Vagina (tissue), 2 donors: ENCODE results near the gene DNPEP. TPM values are rescaled to one million over a fixed set of nuclear protein-coding genes. Genes with fewer than 3 reads are reported as not detected.

ENCODE experiments used
- DNase-seq, 2 donors: peaks; one replicate each; pipeline ENCODE4 v3.0.0-alpha.2; 2017; ENCODE audit errors: extremely low spot score in 2 of 2
- H3K27ac ChIP-seq: fragments of 200-600 bp; sonication (generic); one replicate; pipeline ENCODE4 v1.5.1; 2019
- H3K27me3 ChIP-seq: fragments of 200-600 bp; sonication (generic); one replicate; pipeline ENCODE4 v1.5.1; 2019
- H3K36me3 ChIP-seq, 2 donors: fragments of 200-600 bp; sonication (generic); one replicate each; pipeline ENCODE4 v1.5.1; 2017 to 2019
- H3K4me1 ChIP-seq: fragments of 200-600 bp; sonication (generic); one replicate; pipeline ENCODE4 v1.5.1; 2019
- H3K4me3 ChIP-seq, 2 donors: fragments of 200-600 bp; sonication (generic); 1 replicate in 1 of 2; 2 replicates in 1 of 2; pipeline ENCODE4 v1.5.1; 2016 to 2019
- H3K9me3 ChIP-seq: fragments of 200-600 bp; sonication (generic); one replicate; pipeline ENCODE4 v1.5.1; 2019
- POLR2A ChIP-seq, 2 donors: fragments of 450-650 bp; IDR thresholded peaks; one replicate each; pipeline ENCODE4 v1.6.1; 2017; ENCODE audit warnings: antibody characterized with exemption in 2 of 2, mild to moderate bottlenecking in 2 of 2, moderate library complexity in 2 of 2
- POLR2AphosphoS5 ChIP-seq, 2 donors: sonication (generic); formaldehyde crosslinking; IDR thresholded peaks; one replicate each; pipeline ENCODE4 v1.9.0; 2017; ENCODE audit warnings: antibody characterized with exemption in 2 of 2, mild to moderate bottlenecking in 2 of 2, low read depth in 1 of 2; ENCODE audit not compliant: insufficient read depth in 1 of 2
- intact Hi-C: fragments of 100-400 bp; cut with DNase I; formaldehyde crosslinking; loops from one replicate; pipeline ENCODE4 v1.15.1; 2023
- total RNA-seq: library from RNA; depleted of rRNA; stranded (reverse); fragments of >200 nt; gene quantifications from one replicate; pipeline ENCODE4 v1.2.3, GENCODE V29; 2016
- TF ChIP-seq, protein P1 (sequence below), 3 experiments: fragments of 450-650 bp in 2 of 3; fragments of 200-600 bp in 1 of 3; sonication (generic) in 1 of 3; IDR thresholded peaks; one replicate each; pipeline ENCODE4 v1.5.1; 2017 to 2019; ENCODE audit warnings: antibody characterized with exemption in 3 of 3, mild to moderate bottlenecking in 2 of 3, moderate library complexity in 2 of 3

Gene DNPEP
- total RNA-seq, 1 donor from 2014 or later, result 62.9 TPM

DNA sequence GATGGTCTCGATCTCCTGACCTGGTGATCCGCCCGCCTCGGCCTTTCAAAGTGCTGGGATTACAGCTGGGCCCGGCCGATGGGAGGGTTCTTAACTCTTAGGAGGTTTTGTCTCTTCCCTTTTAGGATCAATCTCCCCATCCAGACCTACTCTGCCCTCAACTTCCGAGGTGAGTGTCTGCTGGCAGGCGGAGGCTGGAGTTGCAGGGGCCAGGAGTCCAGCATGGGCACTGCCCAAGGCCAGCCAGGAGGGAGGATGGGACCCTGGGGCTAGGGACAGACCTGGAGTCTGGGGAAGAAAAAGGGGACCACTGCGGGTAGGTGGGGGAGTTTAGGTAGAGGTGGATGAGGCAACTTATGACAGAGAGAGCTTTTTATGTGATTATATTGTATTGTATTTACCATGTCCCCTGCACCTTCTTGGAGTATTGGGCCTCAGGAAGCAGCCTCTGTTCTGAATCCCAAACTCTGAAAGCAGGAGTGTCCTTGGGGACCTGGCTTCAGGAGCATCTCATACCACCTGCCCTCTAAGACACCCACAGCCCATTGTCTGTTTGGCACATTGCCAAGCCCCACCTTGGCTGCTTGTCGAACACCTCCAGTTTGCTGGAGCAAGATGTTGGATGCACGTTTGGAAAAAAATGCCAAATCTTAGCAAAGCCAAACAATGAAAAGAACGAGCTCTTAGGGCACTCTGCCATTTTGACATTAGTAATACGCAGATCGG lies 36.1 kb upstream of the DNPEP start:
- no peak for DNase-seq
- H3K27ac ChIP-seq, result no peak overlapping the region

DNA sequence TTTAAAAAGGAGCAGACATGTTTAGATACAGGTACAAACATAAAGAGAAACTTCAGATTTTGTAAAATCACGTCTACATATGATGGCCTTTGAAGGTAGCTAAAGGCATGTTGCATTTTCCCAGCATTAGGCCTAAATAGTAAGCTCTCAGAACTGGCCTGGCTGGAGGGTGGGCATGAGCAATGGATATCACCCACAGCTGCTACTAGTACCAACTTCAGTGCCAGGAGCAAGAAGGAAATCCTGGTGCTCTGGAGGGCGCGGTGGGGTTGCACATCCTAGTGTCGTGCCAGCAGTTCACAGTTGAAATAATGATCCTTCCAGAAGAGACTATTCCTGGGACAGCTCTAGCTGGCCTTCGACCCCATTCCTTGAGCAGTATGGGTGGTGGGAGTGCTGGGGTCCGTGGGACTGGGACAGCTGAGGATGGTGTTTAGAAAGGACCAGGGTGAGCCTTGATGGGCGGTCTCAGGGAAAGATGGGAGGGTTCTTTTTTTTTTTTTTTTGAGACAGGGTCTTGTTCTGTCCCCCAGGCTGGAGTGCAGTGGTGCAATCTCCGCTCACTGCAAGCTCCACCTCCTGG lies 35.3 kb upstream of the DNPEP start:
- intact Hi-C loops, result no loop called here
- Histone ChIP-seq H3K9me3 (no peaks in the 10 kb centered on the region), H3K27me3 (no peaks in the 10 kb centered on the region), H3K4me1 (peaks cover 11% of the 10 kb centered on the region), H3K4me3 (peak overlapping the region; percentile 12 to 31), H3K27ac (no peak overlapping the region), H3K36me3 (no peaks in the 10 kb centered on the region)
- DNase-seq, result no peak
- TF ChIP-seq, protein P1, sequence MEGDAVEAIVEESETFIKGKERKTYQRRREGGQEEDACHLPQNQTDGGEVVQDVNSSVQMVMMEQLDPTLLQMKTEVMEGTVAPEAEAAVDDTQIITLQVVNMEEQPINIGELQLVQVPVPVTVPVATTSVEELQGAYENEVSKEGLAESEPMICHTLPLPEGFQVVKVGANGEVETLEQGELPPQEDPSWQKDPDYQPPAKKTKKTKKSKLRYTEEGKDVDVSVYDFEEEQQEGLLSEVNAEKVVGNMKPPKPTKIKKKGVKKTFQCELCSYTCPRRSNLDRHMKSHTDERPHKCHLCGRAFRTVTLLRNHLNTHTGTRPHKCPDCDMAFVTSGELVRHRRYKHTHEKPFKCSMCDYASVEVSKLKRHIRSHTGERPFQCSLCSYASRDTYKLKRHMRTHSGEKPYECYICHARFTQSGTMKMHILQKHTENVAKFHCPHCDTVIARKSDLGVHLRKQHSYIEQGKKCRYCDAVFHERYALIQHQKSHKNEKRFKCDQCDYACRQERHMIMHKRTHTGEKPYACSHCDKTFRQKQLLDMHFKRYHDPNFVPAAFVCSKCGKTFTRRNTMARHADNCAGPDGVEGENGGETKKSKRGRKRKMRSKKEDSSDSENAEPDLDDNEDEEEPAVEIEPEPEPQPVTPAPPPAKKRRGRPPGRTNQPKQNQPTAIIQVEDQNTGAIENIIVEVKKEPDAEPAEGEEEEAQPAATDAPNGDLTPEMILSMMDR (IDR thresholded peaks at IDR 0.05), result no peak
- TF ChIP-seq POLR2AphosphoS5 (IDR thresholded peaks at IDR 0.05; ENCODE audit: insufficient read depth in 1 of 2, low read depth in 1 of 2) (no peak), POLR2A (IDR thresholded peaks at IDR 0.05) (no peak)

More for the DNA sequence above, 36.1 kb upstream of the DNPEP start:
- TF ChIP-seq, protein P1 (IDR thresholded peaks at IDR 0.05), result no peak
- TF ChIP-seq POLR2A (IDR thresholded peaks at IDR 0.05) (no peak), POLR2AphosphoS5 (IDR thresholded peaks at IDR 0.05; ENCODE audit: insufficient read depth in 1 of 2, low read depth in 1 of 2) (no peak)
- intact Hi-C loops, result no loop called here
- Histone ChIP-seq H3K9me3 (no peaks in the 10 kb centered on the region), H3K4me1 (peaks cover 4% of the 10 kb centered on the region), H3K4me3 (peak overlapping the region; percentile 12 to 31), H3K36me3 (no peaks in the 10 kb centered on the region), H3K27me3 (no peaks in the 10 kb centered on the region)

DNA sequence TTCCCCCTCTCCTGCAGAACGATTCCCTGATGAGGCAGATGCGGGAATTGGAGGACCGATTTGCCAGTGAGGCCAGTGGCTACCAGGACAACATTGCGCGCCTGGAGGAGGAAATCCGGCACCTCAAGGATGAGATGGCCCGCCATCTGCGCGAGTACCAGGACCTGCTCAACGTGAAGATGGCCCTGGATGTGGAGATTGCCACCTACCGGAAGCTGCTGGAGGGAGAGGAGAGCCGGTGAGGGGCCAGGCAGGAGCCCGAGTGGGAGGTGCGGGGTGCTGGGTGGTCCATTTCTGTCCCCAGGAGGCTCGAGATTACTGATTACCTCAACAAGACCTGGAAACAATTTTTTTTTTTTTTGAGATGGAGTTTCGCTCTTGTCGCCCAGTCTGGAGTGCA lies 33.6 kb upstream of the DNPEP start:
- no peak for DNase-seq
- intact Hi-C loops, result no loop called here
- no peaks in the 10 kb centered on the region for H3K36me3 ChIP-seq
- TF ChIP-seq POLR2AphosphoS5 (IDR thresholded peaks at IDR 0.05; ENCODE audit: insufficient read depth in 1 of 2, low read depth in 1 of 2), result peak in 1 of 2 donors; percentile 32
- TF ChIP-seq, protein P1 (IDR thresholded peaks at IDR 0.05), result no peak
- TF ChIP-seq POLR2A (IDR thresholded peaks at IDR 0.05), result no peak
- no peak overlapping the region for H3K27ac ChIP-seq
- peak overlapping the region; percentile 46 to 53 for H3K4me3 ChIP-seq
- H3K27me3 ChIP-seq, result no peaks in the 10 kb centered on the region
- peaks cover 22% of the 10 kb centered on the region for H3K4me1 ChIP-seq
- no peaks in the 10 kb centered on the region for H3K9me3 ChIP-seq

DNA sequence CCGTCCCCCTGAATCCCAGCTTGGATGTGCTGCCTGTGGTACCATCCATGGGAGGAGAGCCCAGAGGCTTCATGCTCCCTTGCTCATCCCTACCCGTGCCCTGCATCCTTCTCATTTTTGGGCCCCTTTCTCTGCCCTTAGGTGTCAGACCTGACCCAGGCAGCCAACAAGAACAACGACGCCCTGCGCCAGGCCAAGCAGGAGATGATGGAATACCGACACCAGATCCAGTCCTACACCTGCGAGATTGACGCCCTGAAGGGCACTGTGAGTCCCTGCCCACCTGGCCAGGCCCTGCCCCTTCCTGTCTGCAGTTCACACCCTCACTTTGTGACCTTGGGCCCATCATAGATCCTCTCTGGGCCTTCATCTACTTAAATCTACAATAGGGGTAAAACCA lies 33.0 kb upstream of the DNPEP start:
- Histone ChIP-seq H3K4me3 (peak overlapping the region; percentile 46 to 53), H3K4me1 (peaks cover 22% of the 10 kb centered on the region), H3K27ac (no peak overlapping the region), H3K9me3 (no peaks in the 10 kb centered on the region), H3K27me3 (no peaks in the 10 kb centered on the region), H3K36me3 (no peaks in the 10 kb centered on the region)
- intact Hi-C loops, result no loop called here
- DNase-seq, result no peak
- TF ChIP-seq POLR2A (IDR thresholded peaks at IDR 0.05), result no peak
- TF ChIP-seq, protein P1 (IDR thresholded peaks at IDR 0.05), result no peak
- no peak for TF ChIP-seq POLR2AphosphoS5 (IDR thresholded peaks at IDR 0.05; ENCODE audit: insufficient read depth in 1 of 2, low read depth in 1 of 2)
